Fibroblast of mammary gland (primary cell): ENCODE results near the gene HOOK2.

ENCODE experiments used
- DNase-seq: peaks from one replicate; pipeline ENCODE4 v3.0.0-alpha.2; 2010; ENCODE audit warnings: low read depth
- H3K4me3 ChIP-seq: 2 replicates; pipeline ENCODE4 v1.5.1; 2011; ENCODE audit warnings: low read depth, mild to moderate bottlenecking, low read length, moderate library complexity; ENCODE audit not compliant: control insufficient read depth
- CTCF ChIP-seq: conservative IDR thresholded peaks from 2 replicates; pipeline ENCODE4 v1.5.1; 2011; ENCODE audit warnings: low read depth, low read length, inconsistent platforms; ENCODE audit not compliant: control insufficient read depth, insufficient read depth

HOOK2 gene

DNA sequence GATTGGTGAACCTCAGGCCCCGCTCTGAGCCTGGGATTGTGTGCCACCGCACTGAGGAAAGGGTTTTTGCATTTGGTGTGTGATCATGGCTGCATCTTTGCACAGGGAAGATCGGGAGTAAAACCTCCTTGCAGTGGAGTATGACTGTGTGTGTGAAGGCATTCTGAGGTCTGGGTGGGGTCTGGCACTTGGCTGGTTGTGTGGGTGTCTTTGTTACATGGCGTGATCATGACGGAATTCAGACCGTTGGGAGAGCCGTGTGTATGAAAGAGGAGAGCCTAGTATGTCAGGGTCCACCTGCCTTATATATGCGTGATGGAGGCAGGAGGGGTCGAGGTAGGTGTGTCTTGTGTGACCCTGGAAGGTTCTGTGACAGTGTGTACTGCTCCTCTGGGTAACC lies 24.5 kb downstream of the HOOK2 start:
- no peak for TF ChIP-seq CTCF
- DNase-seq, result peak; percentile 64
- no peak overlapping the region for H3K4me3 ChIP-seq

DNA sequence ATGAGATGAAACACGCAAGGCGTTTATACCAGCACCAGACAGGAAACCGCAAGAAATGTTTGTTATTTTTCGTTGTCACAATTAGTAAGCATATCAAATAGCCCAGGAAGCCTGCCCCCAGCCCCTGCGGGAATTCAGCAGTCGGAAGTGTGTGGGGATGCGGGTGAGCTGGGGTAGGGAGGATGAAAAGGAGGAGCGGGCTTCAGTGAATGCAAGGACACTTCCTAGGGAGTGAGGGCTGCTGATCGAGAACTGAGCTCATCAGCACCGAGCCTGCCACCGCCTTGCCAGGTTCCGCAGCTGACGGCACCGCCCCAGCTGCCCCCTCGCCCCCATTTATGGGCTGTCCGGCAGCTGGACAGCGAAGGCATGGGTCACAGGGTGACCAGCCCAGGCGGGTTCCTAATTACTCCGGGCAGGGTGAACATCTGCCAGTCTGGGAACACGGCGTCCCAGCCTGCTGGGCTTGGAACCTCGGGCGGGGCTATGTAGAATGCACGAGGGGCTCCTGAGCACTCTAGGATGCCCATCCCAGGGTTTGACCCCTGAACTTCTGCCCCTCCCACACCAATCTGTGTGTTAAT lies 25.3 kb downstream of the HOOK2 start:
- H3K4me3 ChIP-seq, result no peak overlapping the region
- TF ChIP-seq CTCF, result no peak
- peak; percentile 30 for DNase-seq

DNA sequence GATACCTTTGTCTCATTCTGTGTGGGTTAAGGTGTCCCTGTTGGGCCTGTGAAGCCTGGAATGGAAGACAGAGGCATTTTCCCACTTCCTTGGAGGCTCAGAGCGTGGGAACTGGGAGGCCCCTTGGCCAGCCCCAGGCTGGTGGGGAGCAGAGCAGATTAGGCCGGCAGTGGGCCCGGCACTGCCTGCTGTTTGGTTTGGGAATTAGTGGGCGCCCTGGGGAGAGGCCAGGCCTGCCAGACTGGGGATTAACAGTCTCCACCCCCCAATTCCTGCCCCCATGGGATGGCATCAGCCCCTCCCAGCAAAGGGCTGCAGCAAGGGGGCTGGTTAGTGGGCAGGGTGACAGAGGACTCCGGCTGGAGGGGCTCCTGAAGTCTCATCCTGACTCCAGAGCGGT lies 26.9 kb downstream of the HOOK2 start:
- no peak for DNase-seq
- TF ChIP-seq CTCF, result no peak
- H3K4me3 ChIP-seq, result no peak overlapping the region

- no peak for DNase-seq
- no peak overlapping the region for H3K4me3 ChIP-seq
- no peak for TF ChIP-seq CTCF
These were observed 30.0 kb downstream of the HOOK2 start for GRCh38 chr19:12745166-12745897.

- no peak for DNase-seq
- H3K4me3 ChIP-seq, result peak overlapping the region; percentile 79
- no peak for TF ChIP-seq CTCF
These were observed 37.5 kb downstream of the HOOK2 start for GRCh38 chr19:12737835-12738351.

DNA sequence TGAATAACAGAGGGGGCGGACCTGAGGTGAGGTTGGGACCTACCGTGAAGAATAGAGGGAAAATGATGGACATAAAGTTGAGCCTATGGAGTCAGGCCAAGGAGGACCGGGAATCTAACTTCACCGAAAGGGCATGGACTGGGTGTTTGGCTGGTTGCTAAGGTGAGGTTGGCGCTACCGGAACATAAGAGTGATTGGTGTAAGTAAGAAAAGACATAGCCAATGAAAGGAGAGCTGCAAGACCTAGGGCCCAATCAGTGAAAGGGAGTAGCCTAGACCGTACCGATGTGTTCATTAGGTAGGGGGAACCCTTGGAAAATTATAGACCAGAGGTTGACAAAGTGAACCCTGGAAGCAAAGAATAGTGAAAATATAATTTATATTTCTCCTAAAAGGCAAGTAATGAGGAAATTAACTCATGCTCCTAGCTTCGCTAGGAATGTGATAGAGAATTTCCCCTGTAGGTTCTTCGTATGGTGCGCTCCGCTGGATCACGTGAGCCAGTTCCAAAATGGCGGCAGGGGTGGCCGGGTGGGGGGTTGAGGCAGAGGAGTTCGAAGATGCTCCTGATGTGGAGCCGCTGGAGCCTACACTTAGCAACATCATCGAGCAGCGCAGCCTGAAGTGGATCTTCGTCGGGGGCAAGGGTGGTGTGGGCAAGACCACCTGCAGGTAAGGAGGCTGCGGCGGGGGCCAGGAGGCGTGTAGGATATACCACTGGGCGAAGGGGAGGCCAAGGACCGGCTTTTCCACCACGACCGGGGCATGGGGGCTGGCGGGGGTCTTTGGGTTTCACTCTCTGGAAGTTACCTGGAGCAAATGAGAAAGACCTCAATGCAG lies 38.1 kb downstream of the HOOK2 start, which contains the start of gene GET3:
Gene GET3 (plus strand): TSS at position 503 of the 840 bp plus-strand sequence. CDS start 9 bp downstream, at position 512.
- peak; percentile 100 for DNase-seq

More for the DNA sequence above, 38.1 kb downstream of the HOOK2 start, which contains the start of gene GET3:
- peak within 1 kb of the TSS; percentile 79 for H3K4me3 ChIP-seq
- no peak for TF ChIP-seq CTCF
